Measurements from ENCODE around the gene HSBP1L1.

The HSBP1L1 gene

GRCh38 chr18:79944126-79944731 lies 20.2 kb upstream of the HSBP1L1 start:
- H3K9me3 ChIP-seq (ENCODE audit: severe bottlenecking), result no peaks in the 10 kb centered on the region
- H3K4me3 ChIP-seq (ENCODE audit: severe bottlenecking), result no peak overlapping the region
- no peak for TF ChIP-seq CTCF (IDR thresholded peaks at IDR 0.05; ENCODE audit: poor library complexity, severe bottlenecking)
- ATAC-seq (ENCODE audit: low read depth) (no peak; the same call in 2 of the 3 replicates), DNase-seq (ENCODE audit: low spot score) (no peak)
- no peaks in the 10 kb centered on the region for H3K4me1 ChIP-seq (ENCODE audit: insufficient read depth, poor library complexity, severe bottlenecking)
- peaks cover 34% of the 10 kb centered on the region for H3K36me3 ChIP-seq (ENCODE audit: low read depth)
- H3K27me3 ChIP-seq (ENCODE audit: insufficient read depth, poor library complexity, severe bottlenecking), result no peaks in the 10 kb centered on the region
- no peak overlapping the region for H3K27ac ChIP-seq (ENCODE audit: poor library complexity, severe bottlenecking)

DNA sequence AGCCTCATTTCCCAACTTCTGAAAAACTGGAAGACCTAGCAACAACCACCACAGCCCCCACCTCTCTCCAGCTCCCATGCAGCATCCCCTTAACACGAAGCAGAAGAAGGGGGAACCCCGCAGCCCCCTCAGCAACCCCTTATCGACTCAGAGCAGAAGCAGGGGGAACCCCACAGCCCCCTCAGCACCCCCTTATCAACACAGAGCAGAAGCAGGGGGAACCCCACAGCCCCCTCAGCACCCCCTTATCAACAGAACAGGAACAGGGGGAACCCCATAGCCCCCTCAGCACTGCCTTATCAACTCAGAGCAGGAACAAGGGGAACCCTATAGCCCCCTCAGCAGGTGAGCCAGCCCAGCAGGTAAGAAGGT lies 19.7 kb upstream of the HSBP1L1 start:
- H3K36me3 ChIP-seq (ENCODE audit: low read depth), result peaks cover 33% of the 10 kb centered on the region
- no peaks in the 10 kb centered on the region for H3K27me3 ChIP-seq (ENCODE audit: insufficient read depth, poor library complexity, severe bottlenecking)
- peaks cover under 1% of the 10 kb centered on the region for H3K4me1 ChIP-seq (ENCODE audit: insufficient read depth, poor library complexity, severe bottlenecking)
- ATAC-seq (ENCODE audit: low read depth), result no peak
- no peak overlapping the region for H3K4me3 ChIP-seq (ENCODE audit: severe bottlenecking)
- DNase-seq (ENCODE audit: low spot score), result no peak
- no peak for TF ChIP-seq CTCF (IDR thresholded peaks at IDR 0.05; ENCODE audit: poor library complexity, severe bottlenecking)
- no peaks in the 10 kb centered on the region for H3K9me3 ChIP-seq (ENCODE audit: severe bottlenecking)
- H3K27ac ChIP-seq (ENCODE audit: poor library complexity, severe bottlenecking), result no peak overlapping the region

- ATAC-seq (ENCODE audit: low read depth), result no peak
- no peak overlapping the region for H3K27ac ChIP-seq (ENCODE audit: poor library complexity, severe bottlenecking)
- H3K36me3 ChIP-seq (ENCODE audit: low read depth), result peaks cover 34% of the 10 kb centered on the region
- H3K4me3 ChIP-seq (ENCODE audit: severe bottlenecking), result no peak overlapping the region
- H3K27me3 ChIP-seq (ENCODE audit: insufficient read depth, poor library complexity, severe bottlenecking), result no peaks in the 10 kb centered on the region
- peaks cover 5% of the 10 kb centered on the region for H3K4me1 ChIP-seq (ENCODE audit: insufficient read depth, poor library complexity, severe bottlenecking)
- TF ChIP-seq CTCF (IDR thresholded peaks at IDR 0.05; ENCODE audit: poor library complexity, severe bottlenecking), result no peak
- H3K9me3 ChIP-seq (ENCODE audit: severe bottlenecking), result no peaks in the 10 kb centered on the region
- DNase-seq (ENCODE audit: low spot score), result no peak
These were observed 19.1 kb upstream of the HSBP1L1 start for GRCh38 chr18:79945118-79946042.

DNA sequence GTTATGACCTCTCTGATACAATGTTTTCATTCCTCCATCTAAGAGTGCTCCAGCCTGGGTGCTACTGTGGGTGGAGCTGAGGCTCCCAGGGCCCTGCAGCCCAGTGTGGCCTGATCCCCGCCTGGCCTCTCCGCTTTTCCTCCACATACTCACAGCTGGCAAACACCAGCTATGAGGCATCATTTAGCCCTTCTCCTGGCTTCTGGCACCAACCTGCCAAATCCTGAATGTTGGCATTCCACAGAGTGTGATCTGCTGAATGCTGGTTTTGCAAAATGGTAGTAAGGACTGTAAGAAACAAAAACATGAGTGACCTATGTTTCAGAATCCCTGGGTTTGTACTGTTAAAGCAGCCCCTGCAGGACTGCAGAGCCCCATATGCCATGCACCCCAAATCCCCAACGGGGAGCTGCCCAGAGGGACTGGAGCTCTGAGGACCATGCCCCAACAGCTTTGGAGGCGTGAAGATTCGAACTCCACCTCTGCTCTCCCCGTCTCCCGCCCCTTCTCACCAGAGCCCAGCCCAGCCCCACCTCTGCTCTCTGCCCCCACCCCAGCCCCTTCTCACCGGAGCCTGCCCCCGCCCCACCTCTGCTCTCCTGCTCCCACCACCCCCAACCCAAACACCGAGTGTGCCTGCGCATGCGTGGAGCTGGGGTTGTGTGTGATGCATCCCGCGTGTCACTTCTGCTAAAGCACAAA lies 17.2 kb upstream of the HSBP1L1 start:
- TF ChIP-seq CTCF (IDR thresholded peaks at IDR 0.05; ENCODE audit: poor library complexity, severe bottlenecking), result no peak
- peaks cover 5% of the 10 kb centered on the region for H3K4me1 ChIP-seq (ENCODE audit: insufficient read depth, poor library complexity, severe bottlenecking)
- H3K4me3 ChIP-seq (ENCODE audit: severe bottlenecking), result no peak overlapping the region
- no peaks in the 10 kb centered on the region for H3K9me3 ChIP-seq (ENCODE audit: severe bottlenecking)
- DNase-seq (ENCODE audit: low spot score) (no peak), ATAC-seq (ENCODE audit: low read depth) (peak; percentile 31; the same call in 2 of the 3 replicates)
- H3K36me3 ChIP-seq (ENCODE audit: low read depth), result peaks cover 29% of the 10 kb centered on the region
- no peaks in the 10 kb centered on the region for H3K27me3 ChIP-seq (ENCODE audit: insufficient read depth, poor library complexity, severe bottlenecking)
- H3K27ac ChIP-seq (ENCODE audit: poor library complexity, severe bottlenecking), result no peak overlapping the region

Measured in RWPE2 (cell line).